ENCODE measurements around the gene LRPPRC. TPM values are rescaled to one million over a fixed set of nuclear protein-coding genes. Genes with fewer than 3 reads are reported as not detected.

The LRPPRC gene
- total and polyA plus RNA-seq, 2 experiments from 2014 or later, result 163 to 200 TPM

GRCh38 chr2:43840965-43841364, 154.8 kb downstream of the LRPPRC start:
- no peak for DNase-seq (ENCODE audit: low spot score)
- H3K4me3 ChIP-seq, result no peak overlapping the region
- Mint-ChIP-seq H3K27ac (no peak overlapping the region), H3K36me3 (ENCODE audit: low read depth) (no peaks in the 10 kb centered on the region), H3K9me3 (no peaks in the 10 kb centered on the region), H3K27me3 (ENCODE audit: insufficient read depth, low read depth, poor library complexity) (peaks cover 5% of the 10 kb centered on the region), H3K4me1 (peaks cover 15% of the 10 kb centered on the region), H3K4me3 (no peak overlapping the region)
- no peak for ATAC-seq
- no peaks in the 10 kb centered on the region for H4K20me1 ChIP-seq (replicated peaks; ENCODE audit: insufficient read depth)
- 0 out of 2 replicates have a peak, but pooled peaks cover 5% of the 10 kb centered on the region for H3K9me2 ChIP-seq (ENCODE audit: insufficient read depth)
- H3F3A ChIP-seq (replicated peaks; ENCODE audit: low read depth), result no peaks in the 10 kb centered on the region
- no peak for TF ChIP-seq ETS1 (IDR thresholded peaks at IDR 0.05)
- no peaks in the 10 kb centered on the region for H3K79me2 ChIP-seq (replicated peaks; ENCODE audit: insufficient read depth)
- H3K27ac ChIP-seq (ENCODE audit: low read depth), result no peak overlapping the region
- H2AFZ ChIP-seq, result 0 out of 2 replicates have a peak overlapping the region, but pooled peaks have one; percentile 14
- no peaks in the 10 kb centered on the region; the same call in 1 of the 2 replicates for H3K4me1 ChIP-seq (ENCODE audit: insufficient read depth)
- H3K27me3 ChIP-seq (ENCODE audit: insufficient read depth), result no peaks in the 10 kb centered on the region
- H3K36me3 ChIP-seq (ENCODE audit: insufficient read depth), result no peaks in the 10 kb centered on the region
- H3K4me2 ChIP-seq, result no peak overlapping the region

- H3K27ac ChIP-seq (ENCODE audit: low read depth), result no peak overlapping the region
- no peaks in the 10 kb centered on the region for H3K79me2 ChIP-seq (replicated peaks; ENCODE audit: insufficient read depth)
- Mint-ChIP-seq H3K4me3 (no peak overlapping the region; the same call in 2 of the 3 replicates), H3K27ac (no peak overlapping the region), H3K27me3 (ENCODE audit: insufficient read depth, low read depth, poor library complexity) (peaks cover 5% of the 10 kb centered on the region), H3K4me1 (peaks cover 15% of the 10 kb centered on the region), H3K9me3 (no peaks in the 10 kb centered on the region), H3K36me3 (ENCODE audit: low read depth) (no peaks in the 10 kb centered on the region)
- peak overlapping the region; percentile 80; the same call in 1 of the 2 replicates for H2AFZ ChIP-seq
- H3F3A ChIP-seq (replicated peaks; ENCODE audit: low read depth), result no peaks in the 10 kb centered on the region
- no peak overlapping the region for H3K4me3 ChIP-seq
- ATAC-seq (no peak), DNase-seq (ENCODE audit: low spot score) (no peak)
- no peaks in the 10 kb centered on the region for H3K27me3 ChIP-seq (ENCODE audit: insufficient read depth)
- no peaks in the 10 kb centered on the region for H3K36me3 ChIP-seq (ENCODE audit: insufficient read depth)
- H3K9me2 ChIP-seq (ENCODE audit: insufficient read depth), result 0 out of 2 replicates have a peak, but pooled peaks cover 5% of the 10 kb centered on the region
- H3K4me2 ChIP-seq, result no peak overlapping the region
- H4K20me1 ChIP-seq (replicated peaks; ENCODE audit: insufficient read depth), result no peaks in the 10 kb centered on the region
- H3K4me1 ChIP-seq (ENCODE audit: insufficient read depth), result no peaks in the 10 kb centered on the region; the same call in 1 of the 2 replicates
- TF ChIP-seq ZNF331 (CRISPR knock-in tag; IDR thresholded peaks at IDR 0.05; ENCODE audit: low read depth) (no peak), POLR2AphosphoS5 (IDR thresholded peaks at IDR 0.05; ENCODE audit: low read depth) (no peak), NANOG (IDR thresholded peaks at IDR 0.05; ENCODE audit: borderline replicate concordance) (no peak), ZNF114 (CRISPR knock-in tag; IDR thresholded peaks at IDR 0.05) (no peak), ETS1 (IDR thresholded peaks at IDR 0.05) (no peak), JUNB (IDR thresholded peaks at IDR 0.05; ENCODE audit: unreplicated experiment) (no peak), REST (IDR thresholded peaks at IDR 0.05; ENCODE audit: unreplicated experiment) (no peak), CREB1 (CRISPR knock-in tag; IDR thresholded peaks at IDR 0.05; ENCODE audit: low read depth) (no peak), EZH2phosphoT487 (IDR thresholded peaks at IDR 0.05; ENCODE audit: unreplicated experiment) (no peak), CTCF (conservative IDR thresholded peaks at IDR 0.05; ENCODE audit: low read depth in 2 of 2) (no peak)
Measured at GRCh38 chr2:43839776-43840564, 155.8 kb downstream of the LRPPRC start.
